ENCODE data around the gene SPAG4. TPM values are rescaled to one million over a fixed set of nuclear protein-coding genes. Genes with fewer than 3 reads are reported as not detected.

Gene SPAG4
- 11.2 and 13.1 TPM in 2 replicates for total RNA-seq

GRCh38 chr20:35615667-35616464 is at the start of gene SPAG4:
SPAG4 (plus strand) TSS chr20:35615829; CDS start chr20:35616004, 175 bp downstream.

GRCh38 chr20:35664466-35665206 is 49.0 kb downstream of the SPAG4 start, which contains the start of the genes CPNE1 and RBM12:
CPNE1 (minus strand) TSS chr20:35664900; CDS start chr20:35632923, 31,977 bp downstream.
RBM12 (minus strand) TSS chr20:35664900; CDS start chr20:35655322, 9,578 bp downstream.

Other genes with a start within 250 kb of the SPAG4 start
- gene UQCC1, start 203.9 kb upstream of the SPAG4 start, total RNA-seq = 28.5 and 34.2 TPM in 2 replicates
- gene GDF5, start 177.6 kb upstream of the SPAG4 start, total RNA-seq = 13.1 and 49.1 TPM in 2 replicates
- gene CEP250, start 160.2 kb upstream of the SPAG4 start, total RNA-seq = 35.1 and 52.8 TPM in 2 replicates
- gene C20orf173, start 86.2 kb upstream of the SPAG4 start, total RNA-seq = not detected in 2 replicates
- gene ERGIC3, start 73.8 kb upstream of the SPAG4 start, total RNA-seq = 455 and 566 TPM in 2 replicates
- gene CPNE1, start 49.1 kb downstream of the SPAG4 start, total RNA-seq = 180 and 195 TPM in 2 replicates
- 38.2 and 43.8 TPM in 2 replicates for gene RBM12, start 49.1 kb downstream of the SPAG4 start, total RNA-seq
- gene NFS1, start 83.5 kb downstream of the SPAG4 start, total RNA-seq = 42.8 and 65.7 TPM in 2 replicates
- 108 and 258 TPM in 2 replicates for gene ROMO1, start 83.6 kb downstream of the SPAG4 start, total RNA-seq
- gene RBM39, start 126.4 kb downstream of the SPAG4 start, total RNA-seq = 242 and 375 TPM in 2 replicates
- gene PHF20, start 156.2 kb downstream of the SPAG4 start, total RNA-seq = 37.8 and 54.6 TPM in 2 replicates

Data from smooth muscle cell of trachea (primary cell).